B cell (primary cell): ENCODE measurements around the gene PNPLA6. TPM values are rescaled to one million over a fixed set of nuclear protein-coding genes. Genes with fewer than 3 reads are reported as not detected.

Experiments used
- ATAC-seq: fragments of 200-7000 bp; cut with Tn5 transposase; one replicate; pipeline ENCODE4 v1.10.0; 2021; ENCODE audit warnings: low read depth, mild to moderate bottlenecking, moderate number of reproducible peaks, moderate library complexity
- CTCF ChIA-PET: fragments of 350-600 bp; sonication (Branson Sonifier 250); formaldehyde crosslinking; loops from one replicate; lab custom pipeline; 2021; ENCODE audit warnings: antibody characterized with exemption, inconsistent platforms; lab: Charles Lee
- POLR2A ChIA-PET: fragments of 350-600 bp; sonication (Branson Sonifier 250); formaldehyde crosslinking; loops from one replicate; lab custom pipeline; 2021; ENCODE audit warnings: antibody characterized with exemption; lab: Charles Lee
- DNase-seq: peaks from one replicate; pipeline ENCODE4 v3.0.0; 2013
- H2AFZ ChIP-seq: 2 replicates; pipeline ENCODE4 v1.6.1; 2012; ENCODE audit warnings: mild to moderate bottlenecking, low read depth, low read length; ENCODE audit not compliant: insufficient read depth, poor library complexity, severe bottlenecking
- H3K27ac ChIP-seq, 2 donors: 1 replicate in 1 of 2; 2 replicates in 1 of 2; pipeline ENCODE4 v1.5.1; 2012 to 2013; ENCODE audit warnings: low read length in 2 of 2, mild to moderate bottlenecking in 2 of 2, moderate library complexity in 1 of 2
- H3K27me3 ChIP-seq, 4 experiments: fragments of 200-600 bp in 1 of 4; sonication (generic) in 1 of 4; replicated peaks in 1 of 4; 1 replicate in 2 of 4; 2 replicates in 2 of 4; pipeline versions ENCODE4 v1.6.1 to v1.7.0; 2013 to 2016; ENCODE audit warnings: low read length in 3 of 4, mild to moderate bottlenecking in 2 of 4, mixed read lengths in 1 of 4, moderate library complexity in 1 of 4; ENCODE audit not compliant: insufficient read depth in 4 of 4, control insufficient read depth in 3 of 4; ENCODE audit errors: control extremely low read depth in 1 of 4
- H3K36me3 ChIP-seq, 2 experiments: replicated peaks in 1 of 2; 1 replicate in 1 of 2; 2 replicates in 1 of 2; pipeline versions ENCODE4 v1.6.1 to v1.7.1; 2013; ENCODE audit warnings: low read length in 1 of 2; ENCODE audit not compliant: insufficient read depth in 2 of 2, control insufficient read depth in 1 of 2; ENCODE audit errors: control extremely low read depth in 1 of 2, extremely low read depth in 1 of 2
- H3K4me1 ChIP-seq, 2 donors: fragments of 200-600 bp in 1 of 2; sonication (generic) in 1 of 2; 1 replicate in 1 of 2; 2 replicates in 1 of 2; pipeline versions ENCODE4 v1.5.1 to v1.6.1; 2013 to 2017; ENCODE audit warnings: low read length in 2 of 2; ENCODE audit not compliant: control insufficient read depth in 2 of 2, insufficient read depth in 2 of 2
- H3K4me2 ChIP-seq: replicated peaks from 2 replicates; pipeline ENCODE3; 2012; ENCODE audit warnings: mild to moderate bottlenecking, low read depth, low read length; ENCODE audit not compliant: poor library complexity, severe bottlenecking
- H3K4me3 ChIP-seq, 5 experiments: fragments of 200-600 bp in 1 of 5; sonication (generic) in 1 of 5; 1 replicate in 3 of 5; 2 replicates in 2 of 5; pipeline versions ENCODE4 v1.5.1 to v1.7.0; 2011 to 2016; ENCODE audit warnings: low read length in 4 of 5, mild to moderate bottlenecking in 4 of 5, low read depth in 2 of 5, control low read depth in 1 of 5, moderate library complexity in 1 of 5; ENCODE audit not compliant: insufficient read depth in 1 of 5; ENCODE audit errors: control extremely low read depth in 1 of 5, extremely low read depth in 1 of 5
- H3K79me2 ChIP-seq: fragments of 200-600 bp; sonication (generic); one replicate; pipeline ENCODE4 v1.6.0; 2016; ENCODE audit warnings: low read length; ENCODE audit not compliant: control insufficient read depth, insufficient read depth
- H3K9ac ChIP-seq: fragments of 200-600 bp; sonication (generic); 2 replicates; pipeline ENCODE4 v1.6.1; 2017; ENCODE audit warnings: mild to moderate bottlenecking, low read length, moderate library complexity
- H3K9me3 ChIP-seq, 3 donors: one replicate each; pipeline versions ENCODE4 v1.6.1 to v1.7.1; 2013; ENCODE audit warnings: low read length in 2 of 3; ENCODE audit not compliant: control insufficient read depth in 2 of 3, insufficient read depth in 1 of 3; ENCODE audit errors: control extremely low read depth in 1 of 3
- H4K20me1 ChIP-seq: 2 replicates; pipeline ENCODE4 v1.6.0; 2012; ENCODE audit warnings: mild to moderate bottlenecking, low read length; ENCODE audit not compliant: insufficient read depth, control insufficient read depth, poor library complexity, severe bottlenecking
- H3K27ac Mint-ChIP-seq: one replicate; pipeline ENCODE4 v1.8.0; 2021; ENCODE audit warnings: mixed read lengths
- H3K27me3 Mint-ChIP-seq: one replicate; pipeline ENCODE4 v1.8.0; 2021; ENCODE audit warnings: mixed read lengths
- H3K4me1 Mint-ChIP-seq: one replicate; pipeline ENCODE4 v1.8.0; 2021; ENCODE audit warnings: mixed read lengths
- H3K4me3 Mint-ChIP-seq: one replicate; pipeline ENCODE4 v1.8.0; 2021; ENCODE audit warnings: mixed read lengths
- H3K9me3 Mint-ChIP-seq: one replicate; pipeline ENCODE4 v1.8.0; 2022; ENCODE audit warnings: mixed read lengths; ENCODE audit not compliant: insufficient read depth
- EZH2 ChIP-seq: IDR thresholded peaks from 2 replicates; pipeline ENCODE4 v1.6.1; 2012; ENCODE audit warnings: borderline replicate concordance, low read depth, mild to moderate bottlenecking, moderate library complexity, low read length; ENCODE audit not compliant: insufficient read depth, poor library complexity, severe bottlenecking
- WGBS: methylation state at CpG from one replicate; pipeline ENCODE4 v1.1.5; 2013; ENCODE audit warnings: missing lambda C conversion rate; ENCODE audit not compliant: insufficient coverage; 5-methylcytosine and 5-hydroxymethylcytosine counted together
- intact Hi-C: fragments of 100-400 bp; cut with micrococcal nuclease; formaldehyde crosslinking; loops from one replicate; pipeline ENCODE4 v1.10.0; 2022
- polyA plus RNA-seq: library from polyadenylated mRNA; depleted of rRNA; stranded (reverse); fragments of >200 nt; gene quantifications from 2 replicates; pipeline ENCODE4 v1.2.3, GENCODE V29; 2012
- total RNA-seq, 2 donors: library from RNA; stranded (reverse); fragments of 120-200 nt in 1 of 2; gene quantifications; 1 replicate in 1 of 2; 2 replicates in 1 of 2; pipeline versions ENCODE4 v1.2.3 to v1.2.4, GENCODE V29; 2013 to 2022
- TF ChIP-seq, protein P1 (sequence below): fragments of 200-600 bp; IDR thresholded peaks from one replicate; pipeline ENCODE4 v1.8.0; 2022; ENCODE audit warnings: antibody characterized with exemption, mild to moderate bottlenecking

PNPLA6 gene
- total and polyA plus RNA-seq, 2 donors (not counting 1 experiment from before 2014, with no cell fraction given), result 102 to 149 TPM

DNA sequence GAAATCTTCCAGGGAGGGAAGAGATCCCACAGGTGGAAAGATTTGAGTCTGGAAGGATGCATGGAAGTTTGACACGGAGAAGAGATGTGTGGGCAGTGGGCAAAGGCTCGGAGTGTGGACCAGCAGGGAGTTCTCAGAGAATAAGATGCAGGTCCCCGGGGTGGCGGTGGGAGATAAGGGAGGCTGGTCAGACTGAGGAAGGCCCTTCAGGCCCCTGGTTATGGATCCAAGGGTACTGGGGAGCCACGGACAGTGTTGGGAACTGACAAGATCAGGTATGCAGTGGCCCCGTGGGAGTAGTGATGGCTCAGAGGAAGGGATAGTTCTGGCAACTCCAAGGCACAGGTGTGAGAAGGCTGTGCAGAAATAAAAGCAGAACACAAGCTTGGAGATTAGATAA, 62.7 kb downstream of the PNPLA6 start:
- 73% methylated on average over 6 of the region's 6 CpGs for WGBS
- ChIA-PET POLR2A (no interaction called here), CTCF (interaction anchor here (1.4 kb wide), 1 partner anchor 30 kb away, joined by 4 read pairs; no protein-coding TSS in a partner anchor)
- TF ChIP-seq EZH2, result no peak
- TF ChIP-seq, protein P1, sequence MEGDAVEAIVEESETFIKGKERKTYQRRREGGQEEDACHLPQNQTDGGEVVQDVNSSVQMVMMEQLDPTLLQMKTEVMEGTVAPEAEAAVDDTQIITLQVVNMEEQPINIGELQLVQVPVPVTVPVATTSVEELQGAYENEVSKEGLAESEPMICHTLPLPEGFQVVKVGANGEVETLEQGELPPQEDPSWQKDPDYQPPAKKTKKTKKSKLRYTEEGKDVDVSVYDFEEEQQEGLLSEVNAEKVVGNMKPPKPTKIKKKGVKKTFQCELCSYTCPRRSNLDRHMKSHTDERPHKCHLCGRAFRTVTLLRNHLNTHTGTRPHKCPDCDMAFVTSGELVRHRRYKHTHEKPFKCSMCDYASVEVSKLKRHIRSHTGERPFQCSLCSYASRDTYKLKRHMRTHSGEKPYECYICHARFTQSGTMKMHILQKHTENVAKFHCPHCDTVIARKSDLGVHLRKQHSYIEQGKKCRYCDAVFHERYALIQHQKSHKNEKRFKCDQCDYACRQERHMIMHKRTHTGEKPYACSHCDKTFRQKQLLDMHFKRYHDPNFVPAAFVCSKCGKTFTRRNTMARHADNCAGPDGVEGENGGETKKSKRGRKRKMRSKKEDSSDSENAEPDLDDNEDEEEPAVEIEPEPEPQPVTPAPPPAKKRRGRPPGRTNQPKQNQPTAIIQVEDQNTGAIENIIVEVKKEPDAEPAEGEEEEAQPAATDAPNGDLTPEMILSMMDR, result no peak
- Histone ChIP-seq H3K36me3 (no peaks in the 10 kb centered on the region), H3K4me2 (no peak overlapping the region), H3K9ac (no peak overlapping the region), H3K9me3 (peaks cover 0 to 4% (median 0%) of the 10 kb centered on the region in 3 donors), H3K27ac (no peak overlapping the region), H3K4me1 (peaks cover 11 to 13% of the 10 kb centered on the region in 2 donors), H3K27me3 (peaks cover 0 to 47% (median 11%) of the 10 kb centered on the region in 4 experiments), H3K4me3 (no peak overlapping the region), H4K20me1 (no peaks in the 10 kb centered on the region), H2AFZ (no peak overlapping the region), H3K79me2 (no peaks in the 10 kb centered on the region)
- Mint-ChIP-seq H3K4me1 (peaks cover 11% of the 10 kb centered on the region), H3K9me3 (peaks cover 2% of the 10 kb centered on the region), H3K4me3 (no peak overlapping the region), H3K27me3 (peaks cover 45% of the 10 kb centered on the region), H3K27ac (no peak overlapping the region)
- ATAC-seq (no peak), DNase-seq (no peak)
- intact Hi-C loops, result no loop called here

DNA sequence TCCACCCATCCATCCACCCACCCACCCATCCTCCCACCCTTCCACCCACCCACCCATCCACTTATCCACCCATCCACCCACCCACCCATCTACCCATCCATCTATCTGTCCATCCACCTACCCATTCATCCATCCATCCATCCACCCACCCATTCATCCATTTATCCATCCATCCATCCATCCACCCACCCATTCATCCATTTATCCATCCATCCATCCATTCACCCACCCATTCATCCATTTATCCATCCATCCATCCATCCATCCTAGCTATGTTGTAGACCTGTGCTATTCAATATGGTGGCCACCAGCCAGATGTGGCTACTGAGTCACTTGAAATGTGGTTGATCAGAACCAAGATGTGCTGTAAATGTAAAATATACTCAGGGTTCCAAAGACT, 65.2 kb downstream of the PNPLA6 start:
- no peak overlapping the region for H3K27ac ChIP-seq
- Mint-ChIP-seq H3K4me3 (no peak overlapping the region), H3K27me3 (peaks cover 32% of the 10 kb centered on the region), H3K4me1 (peaks cover 7% of the 10 kb centered on the region), H3K9me3 (peaks cover 2% of the 10 kb centered on the region), H3K27ac (no peak overlapping the region)
- CTCF ChIA-PET, result interaction anchor here (1.1 kb wide), 1 partner anchor 32 kb away, joined by 4 read pairs; no protein-coding TSS in a partner anchor
- no peaks in the 10 kb centered on the region for H4K20me1 ChIP-seq
- no peak overlapping the region for H3K9ac ChIP-seq
- H2AFZ ChIP-seq, result no peak overlapping the region
- DNase-seq (no peak), ATAC-seq (no peak)
- H3K36me3 ChIP-seq, result no peaks in the 10 kb centered on the region
- TF ChIP-seq, protein P1, result no peak
- TF ChIP-seq EZH2, result no peak
- H3K4me2 ChIP-seq, result no peak overlapping the region
- peaks cover 0 to 49% (median 6%) of the 10 kb centered on the region in 4 experiments for H3K27me3 ChIP-seq
- H3K4me1 ChIP-seq, result peaks cover 7 to 9% of the 10 kb centered on the region in 2 donors
- H3K79me2 ChIP-seq, result no peaks in the 10 kb centered on the region
- intact Hi-C loops, result no loop called here
- no peak overlapping the region for H3K4me3 ChIP-seq
- POLR2A ChIA-PET, result no interaction called here
- peaks cover 0 to 12% (median 0%) of the 10 kb centered on the region in 3 donors for H3K9me3 ChIP-seq
